SKM-1 treated with dmso at 0.1 percent for 144 hours (cell line): ENCODE results near the gene FAM78B.

Source experiments
- DNase-seq: peaks from one replicate; lab custom pipeline; 2025; ENCODE audit not compliant: unreplicated experiment; lab: John Stamatoyannopoulos, UW

FAM78B gene, protein sequence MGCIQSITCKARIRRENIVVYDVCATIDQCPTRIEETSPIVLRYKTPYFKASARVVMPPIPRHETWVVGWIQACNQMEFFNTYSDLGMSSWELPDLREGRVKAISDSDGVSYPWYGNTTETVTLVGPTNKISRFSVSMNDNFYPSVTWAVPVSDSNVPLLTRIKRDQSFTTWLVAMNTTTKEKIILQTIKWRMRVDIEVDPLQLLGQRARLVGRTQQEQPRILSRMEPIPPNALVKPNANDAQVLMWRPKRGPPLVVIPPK

DNA sequence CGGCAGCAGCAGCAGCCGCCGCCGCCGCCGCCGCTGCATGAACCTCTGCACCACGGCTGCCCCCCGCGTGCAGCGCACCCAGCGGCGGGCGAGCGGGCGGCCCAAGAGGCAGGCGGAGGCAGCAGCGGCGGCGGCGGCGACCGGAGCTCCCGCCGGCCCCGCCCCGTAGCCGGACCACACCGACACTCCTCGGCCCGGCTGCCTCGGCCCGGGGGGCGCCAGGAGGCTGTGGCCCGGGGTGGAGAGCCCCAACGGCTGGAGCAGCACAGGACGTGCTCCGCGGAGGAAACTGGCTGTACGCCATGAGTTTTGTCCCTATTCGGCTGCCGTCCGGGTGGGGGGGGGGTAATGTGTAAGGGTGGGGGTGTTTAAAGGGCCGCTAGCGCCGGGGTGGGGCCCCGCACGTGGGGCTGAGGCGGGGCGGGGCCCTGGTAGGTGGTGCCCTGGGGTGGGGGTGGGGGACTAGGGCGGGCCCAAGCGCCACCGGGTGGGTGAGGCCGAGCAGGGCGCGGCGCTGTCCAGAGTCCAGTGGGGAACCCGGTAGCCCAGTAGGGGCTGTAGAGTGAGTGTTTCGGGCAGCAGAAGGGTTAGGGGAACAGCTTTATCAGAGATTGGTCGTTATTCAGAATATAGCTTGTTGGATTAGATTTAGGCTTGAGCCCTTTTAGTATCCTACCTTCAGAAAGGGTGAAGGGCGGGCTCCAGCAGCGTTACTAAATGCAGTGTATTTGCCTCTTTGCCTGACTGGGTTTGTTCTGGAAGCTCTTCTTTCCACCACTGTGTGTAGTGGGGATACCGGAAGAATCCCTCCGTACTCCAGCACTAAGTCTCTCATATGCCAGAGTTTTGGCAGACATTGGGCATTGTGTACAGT, at the start of gene FAM78B:
Gene FAM78B (minus strand): TSS at position 304 of the 874 bp plus-strand sequence. CDS start 753 bp downstream, outside the sequence.
- DNase-seq = no peak

DNA sequence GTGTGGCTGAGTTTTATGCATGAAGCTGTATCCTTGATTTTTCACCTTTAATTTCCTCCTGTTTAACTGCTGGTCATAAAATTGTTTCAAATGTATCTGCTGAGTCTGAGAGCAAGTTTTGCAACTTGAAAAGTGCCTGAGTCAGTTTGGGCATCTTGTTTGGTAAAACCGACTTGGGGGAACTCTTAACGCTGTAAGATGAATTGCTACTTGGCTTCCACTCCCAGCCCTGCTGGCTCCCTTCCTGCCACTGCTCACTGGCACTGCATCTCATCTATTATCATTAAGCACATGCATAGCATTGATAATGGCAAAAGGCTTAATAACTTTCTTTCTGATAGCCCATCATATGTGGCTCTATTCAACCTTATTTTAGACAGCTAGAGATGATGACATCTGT, 35.7 kb upstream of the FAM78B start:
- DNase-seq = no peak

DNA sequence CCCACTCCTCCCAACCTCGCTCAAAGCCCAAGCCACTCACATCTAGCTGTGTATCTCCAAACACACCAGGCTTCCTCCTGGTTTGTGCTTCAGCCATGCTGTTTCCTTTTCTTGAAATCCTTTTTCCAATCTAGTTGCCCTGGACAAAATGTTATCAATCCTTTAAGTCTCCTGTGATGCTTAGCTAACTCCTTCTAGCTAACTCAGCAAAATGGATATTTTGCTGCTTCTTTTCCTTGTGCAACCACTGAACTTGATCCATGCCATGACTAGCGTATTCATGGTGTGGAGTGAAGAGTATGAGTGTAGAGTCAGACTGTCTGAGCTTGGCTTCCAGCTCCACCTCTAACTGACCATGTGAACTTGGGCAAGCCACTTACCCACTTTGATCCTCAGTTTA, 33.9 kb upstream of the FAM78B start:
- no peak for DNase-seq

DNA sequence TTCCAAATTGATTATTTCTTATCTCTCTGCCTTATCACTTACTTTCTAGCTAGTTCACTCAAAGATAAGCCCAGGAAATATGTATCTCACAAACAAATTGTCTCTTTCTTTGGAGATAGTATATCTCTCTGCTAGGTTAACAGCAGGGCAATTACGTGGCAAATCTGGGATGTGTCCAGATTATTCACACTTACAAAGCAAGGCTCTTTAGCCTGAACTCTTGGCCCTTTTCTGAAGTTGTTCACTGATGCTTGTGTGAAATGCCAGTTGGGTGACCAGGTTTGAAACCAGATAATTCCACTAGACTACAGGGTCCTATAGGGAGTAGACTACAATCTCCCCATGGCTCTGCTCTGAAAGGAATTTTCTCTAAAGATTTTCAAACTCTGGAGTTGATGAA, 30.8 kb upstream of the FAM78B start:
- no peak for DNase-seq

DNA sequence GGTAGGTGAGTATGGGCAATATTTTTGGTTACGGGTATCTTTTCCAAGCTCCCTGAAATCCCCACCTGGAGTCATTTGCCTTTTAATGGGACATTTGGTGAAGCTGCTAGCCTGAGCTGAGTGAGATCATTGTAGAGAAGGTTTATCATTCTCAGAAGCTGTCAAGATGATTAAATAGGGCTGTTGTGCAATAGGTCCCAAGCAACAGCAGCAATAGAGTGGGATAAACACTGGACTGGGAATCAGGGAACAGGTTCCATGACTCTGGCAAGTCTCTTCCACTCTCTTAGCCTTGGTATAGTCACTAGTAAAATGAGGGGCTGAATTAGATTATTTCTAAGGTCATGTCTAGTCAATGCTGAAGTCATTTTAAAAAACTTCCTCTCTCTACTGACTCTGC, 30.3 kb upstream of the FAM78B start:
- DNase-seq = no peak

DNA sequence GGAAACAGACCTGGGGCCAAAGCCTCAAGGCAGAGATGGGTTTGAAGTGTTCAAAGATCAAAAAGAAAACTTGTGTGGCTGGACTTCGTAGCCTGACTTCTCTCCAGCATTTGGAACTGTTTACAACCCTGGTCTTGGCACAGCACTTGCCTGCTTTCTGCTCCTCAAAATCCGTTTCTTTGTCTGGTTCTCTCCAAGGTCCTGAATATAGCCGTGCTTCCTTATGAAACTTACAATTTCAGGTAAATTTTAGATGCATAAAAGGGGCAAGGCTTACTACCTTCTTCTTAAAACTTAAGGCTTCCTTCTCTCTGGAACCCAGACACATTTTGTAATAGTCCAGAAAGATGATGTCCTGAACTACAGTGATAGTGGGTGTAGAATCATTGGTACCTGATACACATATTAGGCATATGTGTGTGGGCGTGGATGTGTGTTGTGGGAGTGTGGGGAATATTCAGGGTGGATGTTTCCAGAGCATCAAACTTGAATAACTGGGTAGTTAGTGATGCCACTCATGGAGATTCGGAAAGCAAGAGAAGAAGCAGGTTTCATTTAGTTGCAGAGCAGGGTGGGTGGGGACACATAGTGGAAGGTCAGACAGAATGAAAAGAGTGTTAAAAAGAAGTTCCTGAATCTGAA, 26.4 kb upstream of the FAM78B start:
- DNase-seq = no peak

DNA sequence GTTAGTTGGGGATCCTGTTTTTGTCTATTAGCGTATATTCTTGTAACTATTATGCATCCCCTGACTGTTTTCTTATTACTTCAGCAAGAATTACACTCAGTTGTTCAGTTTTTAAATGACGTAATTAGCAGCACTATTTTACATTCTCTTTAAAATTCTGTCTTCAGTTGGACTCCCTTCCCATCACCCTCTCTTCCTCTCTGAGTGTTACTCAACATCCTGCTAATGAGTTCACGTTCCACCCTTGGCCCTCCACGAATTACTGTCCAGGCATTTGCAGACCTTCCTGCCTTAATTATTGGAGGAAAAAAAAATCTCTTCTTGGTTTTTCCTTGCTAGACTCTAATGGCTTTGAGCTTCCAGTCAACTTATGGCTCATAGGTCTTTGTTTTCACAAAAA, 23.6 kb upstream of the FAM78B start:
- DNase-seq = no peak

DNA sequence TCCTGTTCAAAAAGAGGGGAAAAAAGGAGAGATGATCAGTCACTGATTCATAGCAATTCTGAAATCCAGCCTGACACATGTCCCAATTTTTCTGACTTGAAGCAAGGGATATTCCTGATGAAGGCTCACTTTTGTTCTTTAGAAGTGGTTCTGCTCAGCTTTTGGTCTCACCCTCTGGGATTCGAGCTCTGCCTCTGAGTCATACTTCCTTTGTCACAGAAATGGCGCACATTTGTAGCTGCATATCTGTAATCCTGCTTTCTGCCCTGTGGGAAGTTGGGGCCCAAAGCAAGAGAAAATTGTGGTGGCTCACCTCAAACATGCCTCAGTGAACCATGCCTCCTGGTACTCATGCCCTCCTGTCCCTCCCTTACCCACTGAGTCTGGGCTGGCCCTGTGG, 22.3 kb upstream of the FAM78B start:
- no peak for DNase-seq

DNA sequence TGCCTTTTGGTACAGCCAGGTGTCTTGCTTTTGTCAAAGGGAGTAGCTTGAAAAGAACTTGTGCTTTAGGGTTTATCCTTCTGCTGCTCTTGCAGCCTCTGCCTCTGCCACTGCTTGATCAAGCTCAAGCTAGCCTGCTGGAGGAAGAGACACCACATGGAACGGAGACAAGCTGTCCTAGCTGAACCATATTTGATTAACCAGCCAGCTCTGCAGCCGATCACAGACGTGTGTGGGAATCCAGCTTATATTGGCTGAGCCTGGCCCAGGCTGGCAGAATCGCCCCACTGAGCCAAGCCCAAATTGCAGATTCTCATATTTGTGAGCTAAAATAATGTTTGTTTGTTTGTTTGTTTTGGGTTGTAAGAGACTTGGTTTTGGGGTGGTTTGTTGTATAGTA, 18.7 kb upstream of the FAM78B start:
- DNase-seq = no peak

DNA sequence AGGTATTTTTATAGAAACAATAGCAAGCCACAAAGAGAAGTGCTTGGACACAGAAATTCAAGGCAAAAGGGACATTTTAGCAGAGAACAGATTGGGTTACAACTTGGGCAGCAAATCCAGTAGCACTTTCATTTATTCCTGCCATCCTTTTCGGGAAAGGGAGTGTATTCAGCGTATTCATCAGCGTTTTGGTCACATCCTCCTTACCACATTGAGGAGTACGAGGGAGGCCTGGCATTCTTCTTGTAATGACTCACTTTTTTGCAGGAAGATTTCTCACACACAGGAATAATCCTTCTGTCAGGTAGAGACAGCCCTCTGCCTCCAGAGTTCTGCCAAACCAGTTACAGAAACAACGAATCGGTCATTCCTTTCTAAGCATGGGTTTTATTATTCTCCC, 18.1 kb upstream of the FAM78B start:
- DNase-seq = no peak

DNA sequence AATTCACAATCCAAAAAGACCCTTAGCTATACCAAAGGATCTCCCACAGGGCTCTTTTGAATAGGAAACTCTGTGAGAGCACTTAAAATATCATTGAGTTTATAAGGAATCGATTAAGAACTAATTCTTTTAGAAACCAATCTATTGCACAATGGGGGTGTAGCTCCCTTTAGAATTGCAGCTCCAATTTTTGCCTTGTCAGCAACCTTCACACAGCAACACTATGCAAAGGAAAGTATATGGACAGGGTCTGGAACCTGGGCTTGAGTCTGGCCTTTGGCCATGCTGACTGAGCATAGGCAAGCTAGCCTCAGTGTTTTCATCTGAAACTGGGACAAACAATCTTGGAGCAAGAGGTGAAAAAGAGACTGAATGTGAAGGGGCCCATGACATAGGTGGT, 17.2 kb upstream of the FAM78B start:
- DNase-seq = no peak

DNA sequence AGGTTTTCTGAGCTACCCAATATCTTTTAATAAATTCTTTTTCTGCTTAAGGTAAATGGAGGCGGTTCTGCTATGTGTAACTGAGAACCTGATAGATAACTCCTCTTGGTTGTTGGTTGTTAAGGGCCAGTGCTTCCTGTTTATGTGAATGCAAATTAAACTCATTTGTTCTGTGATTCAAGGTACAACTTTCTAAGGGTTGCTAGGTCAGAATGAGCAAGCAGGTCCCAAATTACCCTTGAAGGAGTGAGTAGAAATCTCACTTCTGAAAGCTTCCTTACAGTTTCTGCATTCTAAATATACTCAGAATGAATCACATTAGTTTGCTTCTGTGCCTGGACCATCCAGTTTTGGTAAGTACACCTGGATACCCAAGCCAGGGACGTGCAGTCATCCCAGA, 15.5 kb upstream of the FAM78B start:
- DNase-seq = no peak

DNA sequence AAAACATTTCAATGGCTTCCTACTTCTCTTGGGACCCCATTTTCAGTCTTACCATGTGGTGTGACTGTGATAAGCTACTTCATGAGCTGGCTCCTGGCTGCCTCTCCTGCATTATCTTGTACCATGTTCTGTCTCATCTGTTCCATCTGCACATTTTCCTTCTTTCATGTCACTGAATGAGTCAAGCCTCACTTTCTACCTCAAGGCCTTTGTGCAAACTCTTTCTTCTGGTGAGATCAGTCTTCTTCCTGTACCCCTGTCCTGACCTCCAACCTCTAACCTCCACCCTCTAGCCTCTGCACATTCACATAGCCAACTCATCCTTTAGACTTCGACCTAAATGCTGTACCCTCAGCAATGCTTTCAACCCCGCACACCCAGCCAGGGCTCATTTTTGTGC, 9.6 kb upstream of the FAM78B start:
- DNase-seq = no peak

DNA sequence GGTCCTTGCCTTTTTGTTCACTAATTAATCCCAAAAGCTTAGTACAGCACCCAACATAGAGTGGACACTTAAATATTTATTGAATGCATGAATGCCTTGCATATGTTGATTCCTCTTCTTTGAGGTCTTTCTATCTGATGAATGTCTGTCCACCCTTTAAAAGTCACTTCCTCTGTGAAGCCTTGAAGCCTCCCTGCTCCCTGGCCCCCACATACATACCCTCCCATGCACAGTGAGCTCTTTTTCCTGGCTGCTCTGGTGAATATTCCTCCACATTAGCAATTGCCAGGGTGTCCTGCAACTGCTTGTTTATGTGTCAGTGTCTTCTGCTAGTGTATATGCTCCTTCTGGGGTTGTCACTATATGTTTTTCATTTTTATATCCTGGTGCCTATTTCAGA, 8.2 kb upstream of the FAM78B start:
- DNase-seq = no peak

DNA sequence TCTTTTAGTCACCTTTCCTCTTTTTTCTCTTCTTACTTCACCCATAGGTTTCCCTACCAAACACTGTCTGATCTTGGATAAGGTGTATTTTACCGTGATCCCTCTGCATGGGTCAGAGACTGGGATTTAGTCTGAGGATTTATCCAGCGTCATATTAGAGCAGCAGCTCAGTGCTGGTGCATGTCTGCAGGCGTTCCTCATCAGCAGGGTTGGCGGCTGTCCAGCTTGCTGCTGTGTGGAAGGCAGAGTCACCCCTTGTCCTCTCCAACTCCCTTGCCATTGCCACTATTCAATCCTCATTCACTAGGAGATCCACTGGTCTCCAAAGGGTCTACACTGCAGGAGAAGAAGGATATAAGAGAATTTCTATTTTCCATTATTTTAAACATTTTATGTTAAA, 7.3 kb upstream of the FAM78B start:
- DNase-seq = no peak

DNA sequence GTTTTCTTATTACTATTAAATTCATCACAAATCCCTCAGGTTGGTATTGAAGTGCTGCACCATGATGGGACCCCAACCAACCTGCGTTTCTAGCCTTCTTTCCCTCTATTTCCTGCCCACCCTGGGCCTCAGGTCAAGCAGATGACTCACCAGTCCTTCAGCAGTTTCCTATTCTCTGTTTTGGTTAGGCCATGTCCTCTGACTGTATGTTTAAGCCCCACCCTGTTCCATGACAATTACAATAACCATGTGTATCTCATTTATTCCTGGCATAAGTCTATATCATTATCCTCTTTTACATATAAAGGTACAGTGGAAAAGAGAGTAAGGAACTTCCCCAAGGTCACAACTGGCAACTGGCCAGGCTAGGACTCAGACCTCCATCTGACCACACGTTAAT, 5.3 kb upstream of the FAM78B start:
- DNase-seq = no peak

DNA sequence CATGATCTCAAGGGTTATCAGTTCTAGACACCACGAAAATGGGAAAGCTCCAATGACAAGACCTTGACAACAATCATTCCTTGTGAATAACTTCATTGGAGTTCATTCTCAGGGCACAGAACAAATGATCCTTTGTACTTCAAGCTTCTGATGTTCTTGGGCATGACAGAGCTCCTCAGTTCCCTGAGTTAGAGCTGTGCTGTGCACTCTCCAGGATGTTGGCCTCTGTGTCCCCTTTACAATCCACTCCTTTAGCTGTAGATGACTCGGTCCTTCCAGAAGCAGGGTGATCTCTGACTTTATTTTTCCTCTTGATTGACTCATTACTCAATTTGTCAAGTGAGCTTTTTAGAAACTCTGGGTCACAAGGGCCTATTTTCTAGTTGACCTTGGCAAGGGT, 3.9 kb upstream of the FAM78B start:
- DNase-seq = no peak

DNA sequence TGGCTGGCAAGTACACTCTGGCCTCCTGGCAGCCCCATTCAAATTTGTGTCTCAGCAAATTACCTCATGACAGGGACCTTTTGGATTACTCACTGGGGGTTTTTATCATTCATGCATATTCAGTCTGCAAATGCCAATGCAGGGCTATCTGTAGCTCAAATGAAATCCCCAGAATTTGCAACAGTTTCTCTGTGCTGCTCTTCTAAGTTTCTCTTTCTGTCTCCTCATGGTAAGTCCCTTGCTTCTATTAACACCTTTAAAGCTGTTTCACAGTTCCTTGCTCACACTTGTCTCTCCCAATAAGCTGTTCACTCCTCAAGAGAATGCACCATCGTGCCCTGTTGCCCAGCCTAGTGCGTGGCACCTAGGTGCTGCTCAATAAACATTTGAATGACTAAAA, 3.3 kb upstream of the FAM78B start:
- DNase-seq = no peak

DNA sequence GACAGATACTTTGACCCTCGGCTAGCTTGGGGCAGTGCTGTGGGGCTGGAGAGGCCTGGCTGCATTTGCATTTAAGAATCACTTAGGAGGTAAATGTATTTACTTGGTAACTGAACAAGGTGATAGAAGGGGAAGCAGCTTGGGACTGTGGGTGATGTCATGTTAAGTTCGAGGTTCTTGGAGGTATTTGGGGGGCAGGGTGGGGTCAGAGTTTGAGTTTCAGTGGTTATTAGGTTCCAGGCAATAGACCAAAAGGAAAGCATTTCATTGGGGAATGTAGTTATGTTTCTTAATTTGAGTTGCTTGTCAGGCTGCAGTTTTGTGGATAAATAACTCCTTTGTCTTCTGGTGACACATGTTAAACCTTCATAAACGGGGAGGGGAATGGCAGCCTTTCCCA, 2.4 kb upstream of the FAM78B start:
- no peak for DNase-seq

DNA sequence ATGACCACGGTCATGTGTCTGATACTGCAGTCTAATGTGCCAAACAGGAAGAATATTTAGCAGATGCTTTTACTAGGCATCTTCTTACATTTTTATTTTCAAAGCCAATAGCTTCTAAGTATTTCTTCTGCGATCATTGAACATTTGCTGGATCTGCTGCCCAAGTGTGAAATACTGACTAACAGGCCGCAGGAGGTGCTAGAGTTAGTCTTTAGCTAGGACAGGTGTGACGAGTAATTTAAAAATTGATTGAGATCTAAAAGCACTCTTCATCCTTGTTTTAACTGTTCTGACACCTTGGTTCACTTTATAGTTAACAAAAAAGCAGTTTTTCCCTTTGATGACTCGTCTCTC, 748 bp upstream of the FAM78B start:
- no peak for DNase-seq

DNA sequence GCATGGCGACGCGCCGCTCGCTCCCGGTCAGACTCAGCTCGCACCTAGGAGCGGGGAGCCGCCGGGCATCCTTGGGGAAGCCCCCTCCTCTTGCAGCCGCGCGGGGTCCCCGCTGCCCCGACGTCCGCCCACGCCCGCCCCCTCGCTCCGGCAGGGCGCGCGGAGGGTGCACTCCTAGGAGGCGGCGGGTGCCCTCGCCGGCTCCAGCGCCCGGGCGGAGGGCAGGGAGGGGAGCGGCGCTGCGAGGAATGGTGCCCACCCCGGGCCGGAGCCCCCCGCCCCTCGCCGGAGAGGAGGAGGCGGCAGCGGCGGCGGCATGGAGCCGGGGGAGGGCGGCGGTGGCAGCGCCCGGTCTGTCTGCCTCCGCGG, 488 bp downstream of the FAM78B start:
- DNase-seq = no peak

DNA sequence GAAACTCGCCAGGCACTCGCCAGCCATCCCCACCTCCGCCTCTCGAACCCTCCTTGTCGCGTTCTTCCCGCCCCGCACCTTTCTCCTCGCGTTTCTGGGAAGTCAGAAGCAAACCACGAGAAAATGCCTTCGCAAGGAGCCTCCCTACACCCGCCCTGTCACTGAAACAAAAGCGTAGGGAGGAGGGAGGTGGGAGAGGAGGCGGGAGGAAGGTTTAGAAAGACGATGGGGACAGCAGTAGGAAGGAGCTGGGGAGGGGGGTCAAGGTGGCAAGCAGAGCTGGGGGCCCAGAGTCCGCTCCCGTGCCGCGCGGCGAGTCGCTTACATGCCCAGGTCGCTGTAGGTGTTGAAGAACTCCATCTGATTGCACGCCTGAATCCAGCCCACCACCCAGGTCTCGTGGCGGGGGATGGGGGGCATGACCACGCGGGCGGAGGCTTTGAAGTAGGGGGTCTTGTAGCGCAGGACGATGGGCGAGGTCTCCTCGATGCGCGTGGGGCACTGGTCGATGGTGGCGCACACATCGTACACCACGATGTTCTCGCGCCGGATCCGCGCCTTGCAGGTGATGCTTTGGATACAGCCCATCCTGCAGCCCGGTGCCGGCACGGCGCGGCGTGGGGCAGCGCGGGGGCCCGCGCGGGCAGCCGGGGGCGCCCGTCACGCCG, 1.0 kb downstream of the FAM78B start:
- no peak for DNase-seq
